HL-60/S4 treated with phorbol 12-myristate 13-acetate at 8.2 ng/mL for 4 days and 3 days (cell line): ENCODE data around the gene CYSRT1.

Source experiments
- in situ Hi-C: fragments of 300-500 bp; cut with MboI; formaldehyde crosslinking; loops from 2 replicates; pipeline ENCODE4 v1.15.0; 2022; ENCODE audit warnings: low sequenced_read_pairs

CYSRT1 gene

DNA sequence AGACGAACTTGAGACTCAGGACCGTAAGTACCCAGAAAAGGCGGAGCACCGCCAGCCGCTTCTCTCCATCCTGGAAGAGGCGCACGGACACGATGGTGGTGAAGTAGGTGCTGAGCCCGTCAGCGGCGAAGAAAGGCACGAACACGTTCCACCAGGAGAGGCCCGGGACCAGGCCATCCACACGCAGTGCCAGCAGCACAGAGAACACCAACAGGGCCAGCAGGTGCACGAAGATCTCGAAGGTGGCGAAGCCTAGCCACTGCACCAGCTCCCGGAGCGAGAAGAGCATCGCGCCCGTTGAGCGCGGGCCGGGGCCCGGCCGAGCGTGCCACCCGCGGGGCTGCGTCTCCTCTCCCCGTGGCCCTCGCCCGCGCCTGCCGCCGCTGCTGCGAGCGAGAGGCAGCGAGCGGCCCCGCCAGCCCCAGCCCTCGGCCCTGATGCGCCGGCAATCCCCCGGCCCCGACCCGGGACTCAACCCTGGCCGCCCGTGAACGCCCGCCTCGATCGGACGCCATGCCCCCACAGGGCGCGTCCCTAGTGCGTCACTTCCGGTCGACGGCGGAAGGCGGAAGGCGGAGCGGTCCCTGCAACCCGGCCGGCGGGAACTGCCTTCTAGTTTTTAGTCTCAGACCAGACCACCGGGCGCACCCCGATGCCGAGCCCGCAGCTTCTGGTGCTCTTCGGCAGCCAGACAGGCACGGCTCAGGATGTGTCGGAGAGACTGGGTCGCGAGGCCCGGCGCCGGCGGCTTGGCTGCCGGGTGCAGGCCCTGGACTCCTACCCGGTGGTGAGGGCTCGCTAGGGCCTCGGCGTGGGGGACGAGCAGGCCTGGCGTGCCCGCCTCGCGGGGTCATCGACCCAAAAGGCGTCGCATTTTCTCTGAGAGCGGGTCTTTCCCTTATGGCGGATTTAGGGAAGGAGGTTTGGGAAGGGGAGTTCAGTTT, 19.6 kb upstream of the CYSRT1 start, which contains the start of the genes NDOR1 and TMEM203:
TSS of gene NDOR1 (plus strand) at position 575 of the 944 bp plus-strand sequence. CDS start at position 653, 78 bp downstream.
TSS of gene TMEM203 (minus strand) at position 523 of the 944 bp plus-strand sequence. CDS start at position 289, 234 bp downstream.
- in situ Hi-C loops = no loop called here

DNA sequence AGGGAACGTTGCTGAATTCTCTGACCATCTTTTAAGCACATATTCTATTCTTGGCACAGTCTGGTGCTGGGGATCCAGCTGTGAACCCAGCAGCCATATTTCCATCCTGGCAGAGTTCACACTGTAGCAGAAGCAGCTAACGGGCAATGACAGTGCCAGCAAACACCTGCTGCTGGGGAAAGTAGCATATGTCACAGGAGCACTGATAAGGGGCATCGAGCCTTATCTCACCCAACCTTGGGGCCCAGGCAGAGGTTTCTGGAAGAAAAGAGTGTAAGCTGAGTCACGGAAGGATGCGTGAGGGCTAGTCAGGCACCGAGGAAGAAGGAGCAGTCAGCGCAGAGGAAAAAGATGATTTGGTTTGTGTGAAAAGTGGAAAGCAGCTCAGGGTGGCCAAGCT, 18.4 kb upstream of the CYSRT1 start:
- in situ Hi-C loops = no loop called here

DNA sequence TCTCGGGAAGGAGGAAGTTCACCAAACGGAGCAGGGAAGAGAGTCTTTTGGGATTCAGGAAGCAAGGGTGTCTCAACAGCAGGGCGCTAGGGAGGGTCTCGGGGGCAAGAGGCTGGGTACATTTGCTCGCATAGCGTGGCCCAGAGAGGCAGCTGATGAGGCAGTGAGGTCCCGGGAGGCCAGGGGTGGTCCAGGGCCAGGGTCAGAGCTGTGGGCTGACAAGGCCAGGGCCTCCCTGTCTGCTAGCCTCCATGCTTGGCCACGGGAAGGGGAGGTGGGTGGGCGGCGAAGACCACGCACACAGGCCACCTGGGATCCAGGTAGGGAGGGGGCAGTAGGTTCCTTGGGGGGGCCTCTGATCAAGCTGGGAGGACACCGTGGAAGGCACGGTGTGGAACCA, 13.4 kb upstream of the CYSRT1 start:
- in situ Hi-C loops = no loop called here

DNA sequence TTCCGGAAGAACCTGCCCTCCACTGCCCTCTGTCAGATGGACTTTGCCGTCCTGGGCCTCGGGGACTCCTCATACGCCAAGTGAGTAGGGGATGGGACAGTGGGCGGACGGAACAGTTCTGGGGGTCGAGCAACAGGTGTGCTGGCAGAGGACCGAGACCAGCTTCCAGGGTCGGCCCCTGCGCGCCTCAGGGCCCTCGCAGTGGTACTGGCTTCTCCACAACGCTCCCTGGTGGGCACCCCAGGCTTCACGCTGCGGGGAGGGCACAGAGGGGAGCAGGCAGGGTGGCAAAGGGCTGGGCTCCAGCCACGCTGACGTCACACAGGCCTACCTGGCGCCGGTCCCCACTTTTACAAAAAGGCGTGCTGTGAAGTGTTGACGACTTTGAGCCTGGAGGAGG, 12.5 kb upstream of the CYSRT1 start:
- in situ Hi-C loops = no loop called here

DNA sequence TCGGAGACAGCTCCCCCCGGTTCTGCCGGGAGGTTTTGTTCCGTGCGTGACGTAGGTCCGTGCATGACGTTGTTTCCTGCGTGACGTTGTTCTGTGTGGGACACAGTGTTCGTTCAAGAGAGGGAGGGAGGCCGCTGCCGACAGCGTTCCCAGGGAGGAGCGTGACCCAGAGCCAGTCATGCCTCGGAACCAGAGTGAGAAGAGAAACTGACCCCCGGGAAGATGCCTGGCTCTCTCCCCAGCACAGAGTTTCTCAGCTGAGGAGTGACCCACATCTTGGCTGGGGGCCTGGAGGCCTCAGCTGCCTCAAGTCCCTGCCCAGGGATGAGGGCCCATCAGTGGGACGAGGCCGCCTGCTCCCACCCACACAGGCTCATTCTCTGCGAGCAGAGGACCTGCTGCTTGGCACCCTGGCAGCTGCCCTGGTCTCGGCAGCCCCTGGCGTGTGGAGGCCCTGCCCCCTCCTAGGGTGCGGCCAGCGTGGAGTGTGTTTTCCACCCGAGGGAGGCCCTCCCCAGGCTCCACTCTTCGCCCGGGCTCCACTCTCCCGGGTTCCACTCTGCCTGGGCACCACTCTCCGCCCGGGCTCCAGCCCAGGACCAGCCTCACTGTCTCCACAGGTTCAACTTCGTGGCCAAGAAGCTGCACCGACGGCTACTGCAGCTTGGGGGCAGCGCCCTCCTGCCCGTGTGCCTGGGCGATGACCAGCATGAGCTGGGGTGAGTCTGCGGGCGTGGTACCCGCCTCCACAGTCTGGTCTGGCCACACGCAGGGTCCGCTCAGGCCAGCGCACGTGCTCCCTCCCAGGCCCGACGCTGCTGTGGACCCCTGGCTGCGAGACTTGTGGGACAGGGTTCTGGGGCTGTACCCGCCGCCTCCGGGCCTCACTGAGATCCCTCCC, 11.6 kb upstream of the CYSRT1 start:
- in situ Hi-C loops = no loop called here

DNA sequence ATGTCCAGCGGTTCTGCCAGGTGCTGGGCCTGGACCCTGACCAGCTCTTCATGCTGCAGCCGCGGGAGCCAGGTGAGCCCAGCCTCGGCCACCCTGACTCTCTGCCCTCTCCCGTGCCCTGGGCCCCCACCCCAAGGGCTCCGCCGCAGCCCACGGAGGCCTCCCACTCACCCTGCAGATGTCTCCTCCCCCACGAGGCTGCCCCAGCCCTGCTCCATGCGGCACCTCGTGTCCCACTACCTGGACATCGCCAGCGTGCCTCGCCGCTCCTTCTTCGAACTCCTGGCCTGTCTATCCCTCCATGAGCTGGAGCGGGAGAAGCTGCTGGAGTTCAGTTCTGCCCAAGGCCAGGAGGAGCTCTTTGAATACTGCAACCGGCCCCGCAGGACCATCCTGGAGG, 10.4 kb upstream of the CYSRT1 start:
- in situ Hi-C loops = no loop called here

DNA sequence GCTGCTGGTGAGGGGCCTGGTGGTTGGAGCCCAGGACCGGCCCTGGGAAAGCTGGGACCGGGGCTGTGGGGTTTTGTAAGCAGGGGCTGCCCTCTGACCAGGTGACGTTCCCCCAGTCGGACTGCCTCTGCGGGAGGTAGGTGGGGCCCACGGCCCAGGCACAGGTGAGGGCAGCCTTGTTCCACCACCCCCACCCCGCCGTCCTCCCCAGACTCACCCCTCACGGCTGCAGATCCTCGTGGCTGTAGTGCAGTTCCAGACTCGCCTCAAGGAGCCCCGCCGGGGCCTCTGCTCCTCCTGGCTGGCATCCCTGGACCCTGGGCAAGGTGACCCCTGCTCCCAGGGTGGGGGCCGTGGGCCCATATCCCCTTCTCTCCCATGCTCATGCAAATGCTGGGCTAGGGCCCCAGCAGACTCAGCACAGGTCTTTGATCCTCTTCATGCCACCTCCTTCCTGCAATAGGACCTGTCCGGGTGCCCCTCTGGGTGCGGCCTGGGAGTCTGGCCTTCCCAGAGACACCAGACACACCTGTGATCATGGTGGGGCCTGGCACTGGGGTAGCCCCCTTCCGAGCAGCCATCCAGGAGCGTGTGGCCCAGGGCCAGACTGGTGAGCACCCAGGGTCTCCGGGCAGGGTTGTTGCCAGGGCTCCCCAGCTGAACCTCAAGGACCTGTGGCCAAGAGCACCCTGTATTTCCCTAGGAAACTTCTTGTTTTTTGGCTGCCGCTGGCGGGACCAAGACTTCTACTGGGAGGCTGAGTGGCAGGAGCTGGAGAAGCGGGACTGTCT, 9.6 kb upstream of the CYSRT1 start:
- in situ Hi-C loops = no loop called here

DNA sequence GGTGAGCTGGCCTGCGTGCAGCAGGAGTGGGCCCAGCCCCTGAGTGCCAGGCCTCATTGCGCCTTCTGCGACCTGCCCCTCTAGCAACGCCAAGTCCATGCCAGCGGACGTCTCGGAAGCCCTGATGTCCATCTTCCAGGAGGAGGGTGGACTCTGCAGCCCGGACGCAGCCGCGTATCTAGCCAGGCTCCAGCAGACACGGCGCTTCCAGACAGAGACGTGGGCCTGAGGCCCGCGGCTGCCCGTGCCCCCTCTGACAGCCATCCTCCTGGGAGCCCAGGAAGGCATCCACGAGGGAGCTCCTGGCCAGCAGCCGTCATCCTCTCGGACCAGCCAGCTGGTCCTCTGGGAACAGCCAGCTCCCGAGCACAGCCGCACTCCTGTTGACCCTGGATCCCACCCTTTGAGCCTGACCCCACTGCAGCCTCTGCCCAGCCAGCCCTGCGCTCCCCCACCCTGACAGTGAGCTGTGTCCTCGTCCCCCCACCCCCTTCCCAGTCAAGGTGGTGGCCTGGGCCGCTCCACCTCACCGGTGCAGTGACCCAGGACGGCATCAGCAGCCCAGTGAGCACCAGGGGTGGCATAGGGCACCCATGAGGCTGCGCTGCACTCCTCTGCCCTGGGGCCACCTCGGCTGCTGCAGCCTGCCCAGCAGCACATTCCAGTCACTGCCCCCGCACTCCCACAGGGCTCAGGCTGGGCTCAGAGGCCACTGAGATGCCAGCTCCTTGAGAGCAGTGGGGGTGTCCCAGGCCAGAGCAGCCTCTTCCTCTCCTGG, 8.6 kb upstream of the CYSRT1 start:
- in situ Hi-C loops = no loop called here

- in situ Hi-C loops = no loop called here
Measured at GRCh38 chr9:137217276-137218211, 7.4 kb upstream of the CYSRT1 start.

GRCh38 chr9:137218212-137218753, 6.7 kb upstream of the CYSRT1 start:
- in situ Hi-C loops = no loop called here

- in situ Hi-C loops = no loop called here
Measured at GRCh38 chr9:137218754-137219271, 6.2 kb upstream of the CYSRT1 start.

DNA sequence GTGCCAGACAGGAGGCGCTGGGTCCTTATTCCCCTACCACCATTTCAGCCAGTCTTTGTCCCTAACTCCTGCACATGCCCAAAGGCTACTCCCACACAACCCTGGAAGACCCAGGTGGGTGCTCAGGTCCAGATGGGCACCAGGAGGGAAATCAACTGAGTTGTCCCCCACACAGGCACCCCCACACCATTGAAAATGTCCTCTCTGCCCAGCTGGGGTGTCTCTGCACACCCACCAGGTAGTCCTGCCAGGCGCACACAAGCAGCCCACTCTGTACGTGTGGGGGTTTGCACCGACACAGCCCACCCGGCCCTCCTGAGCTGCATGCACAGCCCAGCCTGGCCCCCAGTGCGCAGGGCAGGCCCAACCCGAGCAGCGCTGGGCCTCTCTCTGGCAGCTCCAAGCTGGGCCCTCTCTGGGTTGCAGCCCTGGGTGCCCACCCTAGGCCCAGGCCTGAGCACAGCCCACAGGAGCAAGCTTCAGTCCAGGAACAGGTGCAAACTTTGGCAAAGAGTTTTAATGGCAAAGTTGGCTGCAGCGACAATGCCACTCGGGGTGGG, 5.1 kb upstream of the CYSRT1 start:
- in situ Hi-C loops = loop anchor here (10.0 kb wide), 1 partner anchor 95 kb away; no protein-coding TSS in a partner anchor

GRCh38 chr9:137220317-137221094, 4.5 kb upstream of the CYSRT1 start:
- in situ Hi-C loops = loop anchor here (10.0 kb wide), 1 partner anchor 96 kb away; no protein-coding TSS in a partner anchor

DNA sequence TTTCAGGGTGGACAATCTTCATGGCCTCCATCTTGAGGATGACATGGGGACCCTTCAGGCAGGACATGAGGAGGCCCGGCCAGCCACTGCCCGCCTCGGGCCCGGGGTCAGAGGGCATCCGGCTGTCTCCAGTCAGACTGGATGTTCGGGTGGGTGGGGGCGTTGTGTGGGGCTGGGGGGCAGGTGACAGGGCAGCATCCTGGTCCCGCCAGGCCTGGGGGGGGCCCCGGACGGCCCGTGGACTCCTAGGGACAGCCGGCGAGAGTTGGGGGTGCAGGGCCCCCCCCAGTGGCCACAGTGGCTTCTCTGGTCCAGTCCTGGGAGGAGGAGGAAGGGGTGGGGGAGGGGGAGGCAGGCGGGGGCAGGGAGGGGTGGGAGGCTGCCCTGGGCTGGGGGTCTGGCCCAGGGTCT, 3.9 kb upstream of the CYSRT1 start:
- in situ Hi-C loops = loop anchor here (10.0 kb wide), 1 partner anchor 96 kb away; no protein-coding TSS in a partner anchor

DNA sequence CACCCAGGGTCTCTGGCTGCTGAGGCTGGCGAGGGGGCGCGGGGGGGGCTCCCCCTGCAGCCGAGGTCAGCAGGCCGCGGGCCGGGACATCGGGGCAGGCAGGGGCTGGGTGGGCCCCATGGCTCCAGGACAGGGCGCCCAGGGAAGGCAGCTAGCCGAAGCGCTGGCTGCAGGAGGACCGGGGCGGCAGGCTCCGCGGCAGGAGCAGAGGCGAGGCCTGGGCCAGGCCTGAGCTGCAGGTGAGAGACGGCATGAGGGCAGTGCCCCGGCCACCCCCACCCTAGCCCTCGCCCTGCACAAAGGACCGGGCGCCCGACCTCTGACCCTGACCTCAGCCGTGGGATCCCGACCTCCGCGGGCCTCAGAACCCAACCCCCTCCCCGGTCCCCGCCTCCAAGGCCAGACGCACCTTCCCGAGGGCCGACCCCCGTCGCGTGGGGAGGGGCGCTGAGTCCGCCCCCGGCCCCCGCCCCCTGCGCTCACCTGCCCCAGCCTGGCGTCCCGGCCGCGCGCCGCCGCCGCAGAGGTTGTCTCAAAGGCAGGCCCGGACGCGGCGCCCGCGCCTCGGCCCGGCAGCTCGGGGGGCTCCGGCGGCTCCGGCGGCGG, 3.4 kb upstream of the CYSRT1 start:
- in situ Hi-C loops = loop anchor here (10.0 kb wide), 1 partner anchor 97 kb away; no protein-coding TSS in a partner anchor
